ENCODE measurements around the gene RHOT1. TPM values are rescaled to one million over a fixed set of nuclear protein-coding genes. Genes with fewer than 3 reads are reported as not detected.

Gene RHOT1
- total RNA-seq = 13.9 and 21.8 TPM in 2 replicates

DNA sequence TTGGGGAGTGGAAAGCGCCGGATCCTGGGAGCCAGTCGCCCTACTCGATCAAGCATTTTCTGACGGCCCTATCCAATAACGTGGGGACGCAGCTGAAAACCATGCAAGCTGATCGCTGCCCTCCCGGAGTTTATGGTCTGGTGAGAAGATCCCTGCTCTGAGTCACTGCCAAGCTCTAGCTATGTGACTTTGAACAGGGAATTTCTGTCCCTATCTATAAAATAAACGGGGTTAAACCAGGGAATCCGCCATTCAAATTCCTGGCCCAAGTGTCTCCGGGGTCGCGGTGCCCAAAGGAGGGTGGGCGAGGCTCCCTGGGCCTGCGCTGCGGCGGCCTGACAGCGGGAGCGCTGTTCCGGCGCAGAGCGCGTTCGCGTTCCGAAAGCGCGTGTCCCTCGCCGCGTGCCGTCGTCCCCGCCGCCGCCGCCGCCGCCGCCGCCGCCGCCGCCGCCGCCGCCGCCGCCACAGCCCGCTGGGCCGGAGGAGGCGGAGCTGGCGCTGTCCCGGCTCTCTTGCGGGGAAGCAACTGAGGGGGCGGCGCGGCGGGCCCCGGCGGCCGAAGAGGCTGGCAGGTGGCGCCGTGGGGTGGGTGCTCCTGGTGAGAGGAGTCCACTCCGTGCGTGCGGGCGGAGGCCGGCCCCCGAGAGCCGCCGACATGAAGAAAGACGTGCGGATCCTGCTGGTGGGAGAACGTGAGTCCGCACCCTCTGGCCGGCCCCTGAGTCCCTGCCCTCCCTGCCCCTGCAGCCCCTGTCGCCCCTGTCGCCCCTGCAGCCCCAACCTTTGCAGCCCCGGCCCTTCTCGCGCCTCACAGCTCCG lies at the start of gene RHOT1:
Gene RHOT1, plus strand, starts transcription at position 465 of the 819 bp plus-strand sequence. Its CDS starts 191 bp downstream, at position 656.

DNA sequence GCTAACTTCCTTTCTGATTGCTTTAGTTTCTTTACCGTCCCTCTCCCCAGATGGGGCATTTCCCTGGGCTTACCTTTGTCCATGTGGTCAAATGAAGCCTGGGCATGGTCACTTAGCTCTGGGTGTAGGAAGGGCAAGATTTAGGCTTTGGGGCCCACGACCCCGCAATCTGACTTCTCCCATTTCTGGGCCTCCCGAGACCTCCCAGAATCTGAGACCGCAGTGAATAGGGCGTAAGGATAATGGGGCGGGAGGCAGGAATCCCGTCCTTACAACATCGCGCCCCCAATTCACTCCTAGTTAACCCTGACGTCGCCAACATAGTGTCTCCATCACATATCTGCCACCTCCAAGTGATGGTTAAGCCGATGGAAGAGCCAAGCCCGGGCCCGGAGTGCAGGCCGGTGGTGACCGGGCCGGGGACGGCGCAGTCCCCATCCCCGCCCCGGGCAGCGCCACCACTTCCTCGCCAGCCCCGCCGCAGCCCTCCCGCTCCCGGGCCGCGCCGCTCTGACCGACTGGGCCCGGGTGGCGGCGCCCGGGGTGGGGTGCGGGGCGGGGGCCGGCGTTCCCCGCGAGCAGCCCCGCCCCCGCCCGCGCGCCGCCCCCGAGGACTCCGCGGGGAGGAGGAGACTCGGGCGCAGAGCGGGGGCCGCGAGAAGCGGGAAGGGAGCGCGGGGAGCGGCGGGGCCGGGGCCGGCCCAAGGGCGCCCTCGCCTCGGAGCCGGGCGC lies 123.1 kb downstream of the RHOT1 start, which contains the start of gene RHBDL3:
Gene RHBDL3, plus strand, starts transcription at position 641 of the 732 bp plus-strand sequence. CDS start 358 bp downstream, outside the sequence.

Other genes with a start within 250 kb of the RHOT1 start
- 9.9 and 14.3 TPM in 2 replicates for gene UTP6, start 240.8 kb upstream of the RHOT1 start, total RNA-seq
- gene SUZ12, start 205.5 kb upstream of the RHOT1 start, total RNA-seq = 7.4 and 10.1 TPM in 2 replicates
- 6.0 and 9.3 TPM in 2 replicates for gene LRRC37B, start 135.1 kb upstream of the RHOT1 start, total RNA-seq
- gene RHBDL3, start 123.3 kb downstream of the RHOT1 start, total RNA-seq = under 0.01 TPM in 1 of 2 replicates, not detected in the other
- 10.3 and 11.6 TPM in 2 replicates for gene C17orf75, start 199.7 kb downstream of the RHOT1 start, total RNA-seq
- gene ZNF207, start 207.7 kb downstream of the RHOT1 start, total RNA-seq = 101 and 122 TPM in 2 replicates